GM21825 (cell line): Measurements from ENCODE around the gene TNFRSF4.
"Not testable (repeated sequence)": the region's sequence is repeated elsewhere in the genome, so short reads cannot be mapped to it uniquely, and the experiment has no call there.

Experiments used
- ATAC-seq: cut with Tn5 transposase; IDR thresholded peaks from one replicate; pipeline ENCODE4 v1.9.1; 2021; ENCODE audit warnings: mild to moderate bottlenecking, moderate library complexity; ENCODE audit not compliant: unreplicated experiment

The TNFRSF4 gene

GRCh38 chr1:1204425-1204920, 9.5 kb downstream of the TNFRSF4 start:
- no peak for ATAC-seq

GRCh38 chr1:1203561-1204424, 10.2 kb downstream of the TNFRSF4 start:
- ATAC-seq, result no peak

- ATAC-seq, result no peak
Observed at GRCh38 chr1:1202831-1203560, 11.0 kb downstream of the TNFRSF4 start.

- ATAC-seq, result peak; percentile 37
Observed at GRCh38 chr1:1200876-1201810, 12.8 kb downstream of the TNFRSF4 start.

- no peak for ATAC-seq
Observed at GRCh38 chr1:1199961-1200875, 13.7 kb downstream of the TNFRSF4 start.

- no peak for ATAC-seq
Observed at GRCh38 chr1:1199141-1199960, 14.6 kb downstream of the TNFRSF4 start.

- no peak for ATAC-seq
Observed at GRCh38 chr1:1198423-1199140, 15.4 kb downstream of the TNFRSF4 start.

- ATAC-seq, result no peak
Observed at GRCh38 chr1:1197551-1198422, 16.2 kb downstream of the TNFRSF4 start.

- ATAC-seq, result no peak
Observed at GRCh38 chr1:1197188-1197500, 16.8 kb downstream of the TNFRSF4 start.

- no peak for ATAC-seq
Observed at GRCh38 chr1:1196431-1197187, 17.3 kb downstream of the TNFRSF4 start.

- ATAC-seq, result not testable (repeated sequence)
Observed at GRCh38 chr1:1195726-1196125, 18.2 kb downstream of the TNFRSF4 start.

- ATAC-seq, result no peak
Observed at GRCh38 chr1:1194723-1195122, 19.2 kb downstream of the TNFRSF4 start.

- ATAC-seq, result no peak
Observed at GRCh38 chr1:1191734-1192133, 22.2 kb downstream of the TNFRSF4 start.

- ATAC-seq, result no peak
Observed at GRCh38 chr1:1189111-1189510, 24.8 kb downstream of the TNFRSF4 start.

- no peak for ATAC-seq
Observed at GRCh38 chr1:1187938-1188337, 26.0 kb downstream of the TNFRSF4 start.

GRCh38 chr1:1185101-1185765, 28.7 kb downstream of the TNFRSF4 start:
- ATAC-seq, result no peak
